Stimulated activated CD8-positive, alpha-beta memory T cell treated with anti-CD3 and anti-CD28 coated beads, Interleukin-7, amount 100 ng/mL, for 4 hours (primary cell): Measurements from ENCODE around the gene SLCO4A1.

Source experiments
- DNase-seq, 2 donors: peaks; one replicate each; pipeline ENCODE4 v3.0.0-alpha.2; 2020; ENCODE audit warnings: low read depth in 2 of 2

Gene SLCO4A1

GRCh38 chr20:62685781-62686555 is 43.7 kb downstream of the SLCO4A1 start:
- DNase-seq: no peak

- no peak for DNase-seq
Measured at GRCh38 chr20:62686869-62687830, 44.8 kb downstream of the SLCO4A1 start.

GRCh38 chr20:62688083-62688482 is 45.8 kb downstream of the SLCO4A1 start:
- DNase-seq: no peak

GRCh38 chr20:62688855-62689460 is 46.7 kb downstream of the SLCO4A1 start:
- DNase-seq: no peak

GRCh38 chr20:62689861-62690260 is 47.6 kb downstream of the SLCO4A1 start:
- no peak for DNase-seq

GRCh38 chr20:62690261-62690820 is 48.0 kb downstream of the SLCO4A1 start:
- DNase-seq: no peak

GRCh38 chr20:62691487-62691886 is 49.2 kb downstream of the SLCO4A1 start:
- no peak for DNase-seq

GRCh38 chr20:62692176-62692575 is 49.9 kb downstream of the SLCO4A1 start:
- DNase-seq: no peak

GRCh38 chr20:62692801-62693523 is 50.7 kb downstream of the SLCO4A1 start:
- no peak for DNase-seq

- no peak for DNase-seq
Measured at GRCh38 chr20:62693524-62693922, 51.2 kb downstream of the SLCO4A1 start.

GRCh38 chr20:62694106-62694505 is 51.8 kb downstream of the SLCO4A1 start:
- DNase-seq: no peak

GRCh38 chr20:62694868-62695267 is 52.6 kb downstream of the SLCO4A1 start:
- no peak for DNase-seq

GRCh38 chr20:62695448-62696414 is 53.4 kb downstream of the SLCO4A1 start:
- no peak for DNase-seq

- DNase-seq: no peak
Measured at GRCh38 chr20:62696434-62696957, 54.2 kb downstream of the SLCO4A1 start.

GRCh38 chr20:62696989-62697388 is 54.7 kb downstream of the SLCO4A1 start:
- no peak for DNase-seq

- no peak for DNase-seq
Measured at GRCh38 chr20:62697468-62697912, 55.2 kb downstream of the SLCO4A1 start.

GRCh38 chr20:62698231-62698630 is 55.9 kb downstream of the SLCO4A1 start:
- DNase-seq: no peak

GRCh38 chr20:62699296-62699695 is 57.0 kb downstream of the SLCO4A1 start:
- no peak for DNase-seq

- DNase-seq: no peak
Measured at GRCh38 chr20:62699741-62700140, 57.4 kb downstream of the SLCO4A1 start.
